H1 (cell line): ENCODE measurements around the gene AP1M1. TPM values are rescaled to one million over a fixed set of nuclear protein-coding genes. Genes with fewer than 3 reads are reported as not detected.

Experiments used
- CTCF ChIA-PET: fragments of 300-600 bp; sonication (Branson Sonifier 250); formaldehyde crosslinking; loops from one replicate; lab custom pipeline; 2021; ENCODE audit not compliant: partially characterized antibody; lab: Charles Lee
- POLR2A ChIA-PET: fragments of 300-600 bp; sonication (Branson Sonifier 250); formaldehyde crosslinking; loops from one replicate; lab custom pipeline; 2021; ENCODE audit warnings: inconsistent platforms; ENCODE audit not compliant: partially characterized antibody; lab: Charles Lee
- DNase-seq, 2 experiments: peaks; one replicate each; pipeline versions ENCODE4 v3.0.0 to v3.0.0-alpha.2; 2010 to 2022; ENCODE audit warnings: low spot score in 2 of 2, low read depth in 1 of 2, mixed read lengths in 1 of 2
- FAIRE-seq: peaks from 2 replicates; lab custom pipeline; 2011; peaks lifted over from hg19 to GRCh38; lab: Jason Lieb, UNC
- H2AFZ ChIP-seq: 2 replicates; pipeline ENCODE4 v1.8.1; 2012; ENCODE audit warnings: low read length, inconsistent platforms
- H2AK5ac ChIP-seq: 2 replicates; pipeline ENCODE4 v1.6.1; 2013; ENCODE audit warnings: low read depth, low read length
- H2BK120ac ChIP-seq: replicated peaks from 2 replicates; pipeline ENCODE3; 2013; ENCODE audit warnings: low read depth, low read length, inconsistent platforms
- H2BK12ac ChIP-seq: 2 replicates; pipeline ENCODE4 v1.6.1; 2013; ENCODE audit warnings: low read depth, low read length
- H2BK15ac ChIP-seq: 2 replicates; pipeline ENCODE4 v1.6.1; 2013; ENCODE audit warnings: low read length
- H2BK20ac ChIP-seq: 2 replicates; pipeline ENCODE4 v1.6.1; 2013; ENCODE audit warnings: low read length
- H2BK5ac ChIP-seq: 2 replicates; pipeline ENCODE4 v1.6.1; 2013; ENCODE audit warnings: low read depth, low read length
- H3K14ac ChIP-seq: 2 replicates; pipeline ENCODE4 v1.6.1; 2013; ENCODE audit warnings: inconsistent platforms; ENCODE audit not compliant: insufficient read length
- H3K18ac ChIP-seq: 2 replicates; pipeline ENCODE4 v1.6.1; 2013; ENCODE audit warnings: low read length; ENCODE audit errors: extremely low read depth
- H3K23ac ChIP-seq: 2 replicates; pipeline ENCODE4 v1.6.1; 2013; ENCODE audit warnings: inconsistent platforms; ENCODE audit not compliant: insufficient read length
- H3K23me2 ChIP-seq: 2 replicates; pipeline ENCODE4 v1.6.1; 2013; ENCODE audit warnings: low read depth, low read length
- H3K27ac ChIP-seq: 2 replicates; pipeline ENCODE4 v1.6.1; 2011; ENCODE audit warnings: low read depth, low read length, inconsistent platforms
- H3K27me3 ChIP-seq, 4 experiments: replicated peaks in 1 of 4; 1 replicate in 1 of 4; 2 replicates in 3 of 4; pipeline versions ENCODE4 v1.6.1 to v1.8.1; 2011 to 2013; ENCODE audit warnings: low read length in 3 of 4, mild to moderate bottlenecking in 3 of 4, inconsistent platforms in 2 of 4, mixed read lengths in 2 of 4, moderate library complexity in 1 of 4; ENCODE audit not compliant: control insufficient read depth in 3 of 4, insufficient read depth in 3 of 4; ENCODE audit errors: extremely low read depth in 1 of 4
- H3K36me3 ChIP-seq, 4 experiments: 2 replicates each; pipeline versions ENCODE4 v1.6.1 to v1.8.1; 2011 to 2013; ENCODE audit warnings: mild to moderate bottlenecking in 4 of 4, low read length in 3 of 4, moderate library complexity in 2 of 4, control low read depth in 1 of 4, inconsistent platforms in 1 of 4; ENCODE audit not compliant: insufficient read depth in 4 of 4, control insufficient read depth in 2 of 4
- H3K4ac ChIP-seq: replicated peaks from 2 replicates; pipeline ENCODE3; 2013; ENCODE audit warnings: low read length, low read depth, mixed read lengths, inconsistent platforms; ENCODE audit not compliant: insufficient read length
- H3K4me1 ChIP-seq, 4 experiments: replicated peaks in 1 of 4; 1 replicate in 1 of 4; 2 replicates in 3 of 4; pipeline versions ENCODE4 v1.6.1 to v1.8.1; 2011 to 2013; ENCODE audit warnings: low read length in 3 of 4, inconsistent platforms in 2 of 4, mixed read lengths in 1 of 4; ENCODE audit not compliant: insufficient read depth in 4 of 4, control insufficient read depth in 3 of 4
- H3K4me2 ChIP-seq, 2 experiments: 2 replicates each; pipeline versions ENCODE4 v1.6.1 to v1.8.1; 2011 to 2013; ENCODE audit warnings: low read depth in 2 of 2, low read length in 2 of 2, control low read depth in 1 of 2, inconsistent platforms in 1 of 2, mild to moderate bottlenecking in 1 of 2; ENCODE audit not compliant: insufficient read depth in 1 of 2
- H3K4me3 ChIP-seq, 4 experiments: fragments of 200-600, 300-600 bp in 1 of 4; sonication (generic), shearing (Covaris generic), sonication (Bioruptor Twin) in 1 of 4; 2 replicates each; pipeline versions ENCODE4 v1.5.1 to v1.8.1; 2011 to 2016; ENCODE audit warnings: low read length in 4 of 4, low read depth in 3 of 4, control low read depth in 2 of 4, inconsistent platforms in 2 of 4, mild to moderate bottlenecking in 2 of 4, mixed read lengths in 1 of 4, moderate library complexity in 1 of 4; ENCODE audit not compliant: insufficient read depth in 2 of 4; ENCODE audit errors: extremely low read depth in 1 of 4
- H3K56ac ChIP-seq: replicated peaks from 2 replicates; pipeline ENCODE3; 2013; ENCODE audit warnings: low read depth, mild to moderate bottlenecking, mixed read lengths, low read length, inconsistent platforms; ENCODE audit not compliant: insufficient read length
- H3K79me1 ChIP-seq: 2 replicates; pipeline ENCODE4 v1.6.1; 2013; ENCODE audit warnings: low read depth, low read length, control low read depth
- H3K79me2 ChIP-seq, 2 experiments: 2 replicates each; pipeline versions ENCODE4 v1.6.1 to v1.8.1; 2012 to 2013; ENCODE audit warnings: low read length in 2 of 2, mild to moderate bottlenecking in 2 of 2, inconsistent platforms in 1 of 2; ENCODE audit not compliant: insufficient read depth in 2 of 2, control insufficient read depth in 1 of 2
- H3K9ac ChIP-seq, 4 experiments: replicated peaks in 1 of 4; 1 replicate in 1 of 4; 2 replicates in 3 of 4; pipeline versions ENCODE4 v1.6.1 to v1.8.1; 2011 to 2013; ENCODE audit warnings: low read depth in 3 of 4, low read length in 3 of 4, control low read depth in 2 of 4, mild to moderate bottlenecking in 2 of 4, moderate library complexity in 2 of 4, inconsistent platforms in 1 of 4; ENCODE audit errors: extremely low read depth in 1 of 4
- H3K9me3 ChIP-seq, 2 experiments: 2 replicates each; pipeline versions ENCODE4 v1.6.1 to v1.8.1; 2012 to 2013; ENCODE audit warnings: mild to moderate bottlenecking in 2 of 2, moderate library complexity in 2 of 2, control low read depth in 1 of 2, inconsistent platforms in 1 of 2, low read depth in 1 of 2, low read length in 1 of 2, mixed read lengths in 1 of 2; ENCODE audit not compliant: insufficient read depth in 2 of 2
- H4K20me1 ChIP-seq, 2 experiments: replicated peaks in 1 of 2; 2 replicates each; pipeline versions ENCODE3 to v1.8.1; 2011 to 2013; ENCODE audit warnings: inconsistent platforms in 2 of 2, low read length in 2 of 2, mild to moderate bottlenecking in 1 of 2; ENCODE audit not compliant: insufficient read depth in 2 of 2, control insufficient read depth in 1 of 2
- H4K5ac ChIP-seq: 2 replicates; pipeline ENCODE4 v1.6.1; 2013; ENCODE audit warnings: low read length, low read depth, mixed read lengths, inconsistent platforms; ENCODE audit not compliant: insufficient read length
- H4K8ac ChIP-seq: 2 replicates; pipeline ENCODE4 v1.8.0; 2013; ENCODE audit warnings: mild to moderate bottlenecking, moderate library complexity, low read length, inconsistent platforms; ENCODE audit not compliant: insufficient read depth; ENCODE audit errors: extremely low read depth
- H4K91ac ChIP-seq: replicated peaks from 2 replicates; pipeline ENCODE3; 2013; ENCODE audit warnings: low read length, mixed read lengths, inconsistent platforms; ENCODE audit not compliant: insufficient read length
- BACH1 ChIP-seq: IDR thresholded peaks from 2 replicates; pipeline ENCODE4 v1.6.1; 2012; ENCODE audit warnings: low read length, improper control_type of control experiment
- KDM1A ChIP-seq: fragments of 200-600, 300-600 bp; sonication (generic); IDR thresholded peaks from 2 replicates; pipeline ENCODE4 v1.7.1; 2016; ENCODE audit warnings: mild to moderate bottlenecking, low read length, borderline replicate concordance
- NRF1 ChIP-seq: IDR thresholded peaks from 2 replicates; pipeline ENCODE4 v1.6.1; 2011; ENCODE audit warnings: mild to moderate bottlenecking, low read depth, low read length, improper control_type of control experiment
- RFX5 ChIP-seq: IDR thresholded peaks from 2 replicates; pipeline ENCODE4 v1.6.1; 2011; ENCODE audit warnings: low read depth, low read length, improper control_type of control experiment, borderline replicate concordance
- RXRA ChIP-seq: IDR thresholded peaks from 2 replicates; pipeline ENCODE4 v1.6.1; 2011; ENCODE audit warnings: low read depth, mild to moderate bottlenecking, low read length, moderate library complexity; ENCODE audit not compliant: insufficient read depth
- SIRT6 ChIP-seq: IDR thresholded peaks from one replicate; pipeline ENCODE4 v1.7.1; 2012; ENCODE audit warnings: low read length, inconsistent platforms
- SP1 ChIP-seq: IDR thresholded peaks from 2 replicates; pipeline ENCODE4 v1.6.1; 2011; ENCODE audit warnings: low read depth, low read length
- SRF ChIP-seq: IDR thresholded peaks from 2 replicates; pipeline ENCODE4 v1.6.1; 2011; ENCODE audit warnings: mild to moderate bottlenecking, low read depth, low read length, moderate library complexity
- TAF7 ChIP-seq: optimal IDR thresholded peaks from 2 replicates; pipeline ENCODE3; 2011; ENCODE audit warnings: low read depth, mild to moderate bottlenecking, inconsistent platforms, low read length, moderate library complexity, borderline replicate concordance
- WGBS, 2 experiments: shearing (Covaris generic) in 1 of 2; methylation state at CpG; one replicate each; pipeline versions ENCODE4 v1.1.6 to v1.1.7; 2013 to 2015; ENCODE audit warnings: low lambda C conversion rate in 2 of 2, mixed read lengths in 2 of 2, inconsistent platforms in 1 of 2, low coverage in 1 of 2, missing lambda C conversion rate in 1 of 2; ENCODE audit not compliant: insufficient replicate concordance in 2 of 2, insufficient coverage in 1 of 2, insufficient read length in 1 of 2; ENCODE audit errors: extremely low coverage in 1 of 2, missing lambda C conversion rate in 1 of 2; 5-methylcytosine and 5-hydroxymethylcytosine counted together
- polyA plus RNA-seq, 7 experiments: library from polyadenylated mRNA; depleted of rRNA in 3 of 7; stranded (reverse) in 5 of 7; unstranded in 2 of 7; fragments of >200 nt in 5 of 7; fragments of 200-250 nt in 2 of 7; gene quantifications; 1 replicate in 5 of 7; 2 replicates in 1 of 7; 4 replicates in 1 of 7; pipeline versions ENCODE4 v1.2.1 to v1.2.3, GENCODE V29; 2011 to 2013; ENCODE audit warnings: missing spikeins in 2 of 7, mixed read lengths in 2 of 7
- total RNA-seq: library from RNA; stranded (reverse); fragmentation: NEBNext Ultra II Directional; extraction: Animal tissue kit (Norgen Biotek cat#: 25700); gene quantifications from 2 replicates; pipeline ENCODE4 v1.2.1, GENCODE V29; 2021
- TF ChIP-seq, protein P1 (sequence below): IDR thresholded peaks from 2 replicates; pipeline ENCODE4 v1.6.1; 2012; ENCODE audit warnings: inconsistent platforms

AP1M1 gene
- total and polyA plus RNA-seq, 2 of the 8 experiments (the other 6 are each of a cell fraction or from before 2014, with no cell fraction given) = 30.9 to 37.5 TPM

DNA sequence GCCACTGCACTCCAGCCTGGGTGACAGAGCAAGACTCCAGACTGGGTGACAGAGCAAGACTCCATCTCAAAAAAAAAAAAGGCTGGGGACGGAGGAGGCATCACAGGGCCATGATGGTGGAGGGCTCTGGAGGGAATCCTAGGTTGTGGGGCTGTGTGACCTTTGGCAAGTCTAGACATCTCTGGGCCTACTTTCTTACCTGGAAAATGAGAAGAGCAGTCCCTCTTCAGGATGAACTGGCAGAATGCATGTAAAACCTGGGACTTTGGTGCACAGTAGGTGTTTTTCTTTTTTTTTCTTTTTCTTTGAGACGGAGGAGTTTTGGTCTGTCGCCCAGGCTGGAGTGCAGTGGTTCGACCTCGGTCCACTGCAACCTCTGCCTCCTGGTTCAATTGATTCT lies 38.1 kb upstream of the AP1M1 start:
- no peak for FAIRE-seq

More for the DNA sequence above, 38.1 kb upstream of the AP1M1 start:
- Histone ChIP-seq H3K4me3 (no peak overlapping the region), H3K27me3 (no peaks in the 10 kb centered on the region), H3K9me3 (no peaks in the 10 kb centered on the region), H3K4me2 (no peak overlapping the region), H3K56ac (no peak overlapping the region), H2AFZ (no peak overlapping the region), H2BK12ac (no peak overlapping the region), H3K4me1 (no peaks in the 10 kb centered on the region), H3K27ac (no peak overlapping the region), H3K79me1 (no peaks in the 10 kb centered on the region), H4K20me1 (no peaks in the 10 kb centered on the region), H2AK5ac (no peak overlapping the region), H3K4ac (no peak overlapping the region), H2BK20ac (no peak overlapping the region), H4K5ac (no peak overlapping the region), H3K14ac (no peak overlapping the region), H2BK120ac (no peak overlapping the region), H3K79me2 (no peaks in the 10 kb centered on the region), H3K9ac (no peak overlapping the region), H3K18ac (no peak overlapping the region), H2BK15ac (no peak overlapping the region), H4K91ac (no peak overlapping the region), H4K8ac (no peak overlapping the region), H3K23ac (no peak overlapping the region), H2BK5ac (no peak overlapping the region), H3K23me2 (no peaks in the 10 kb centered on the region), H3K36me3 (no peaks in the 10 kb centered on the region)
- no peak for TF ChIP-seq BACH1
- TF ChIP-seq, protein P1, sequence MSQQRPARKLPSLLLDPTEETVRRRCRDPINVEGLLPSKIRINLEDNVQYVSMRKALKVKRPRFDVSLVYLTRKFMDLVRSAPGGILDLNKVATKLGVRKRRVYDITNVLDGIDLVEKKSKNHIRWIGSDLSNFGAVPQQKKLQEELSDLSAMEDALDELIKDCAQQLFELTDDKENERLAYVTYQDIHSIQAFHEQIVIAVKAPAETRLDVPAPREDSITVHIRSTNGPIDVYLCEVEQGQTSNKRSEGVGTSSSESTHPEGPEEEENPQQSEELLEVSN = no peak
- no peak for TF ChIP-seq SP1
- no peak for TF ChIP-seq RFX5
- TF ChIP-seq SRF = no peak
- TF ChIP-seq SIRT6 = no peak
- TF ChIP-seq NRF1 = no peak
- TF ChIP-seq KDM1A = no peak
- TF ChIP-seq RXRA = no peak
- no peak for TF ChIP-seq TAF7
- WGBS, 2 experiments = 88% methylated on average over 4 of the region's 5 CpGs; no CpG with 5 or more reads in 1 of the 2 experiments
- CTCF ChIA-PET = interaction anchor here (0.7 to 0.8 kb wide), 2 partner anchors 15 to 23 kb away, joined by 3 to 4 read pairs; no protein-coding TSS in a partner anchor
- POLR2A ChIA-PET = no interaction called here
- DNase-seq = no peak
